SH-SY5Y (cell line): Measurements from ENCODE around the gene KDM1B.

Experiments used
- GATA2 ChIP-seq: IDR thresholded peaks from 2 replicates; pipeline ENCODE4 v1.6.1; 2011; ENCODE audit warnings: mild to moderate bottlenecking, low read depth, low read length
- GATA3 ChIP-seq: IDR thresholded peaks from 2 replicates; pipeline ENCODE4 v1.6.1; 2011; ENCODE audit warnings: low read depth, mild to moderate bottlenecking, low read length, moderate library complexity

- TF ChIP-seq GATA2 (no peak), GATA3 (no peak)
These were observed 594 bp upstream of the KDM1B start, which contains the start of gene TPMT for GRCh38 chr6:18154507-18155149.
